Muscle layer of duodenum (tissue), 2 donors: ENCODE results near the gene TIGAR.

Experiments
- H3K27ac ChIP-seq: one replicate; pipeline ENCODE4 v1.7.0; 2013; ENCODE audit warnings: mild to moderate bottlenecking, low read length
- H3K27me3 ChIP-seq: one replicate; pipeline ENCODE4 v1.7.0; 2013; ENCODE audit warnings: low read depth, mild to moderate bottlenecking, control low read depth, low read length
- H3K36me3 ChIP-seq, 2 donors: one replicate each; pipeline ENCODE4 v1.7.0; 2013; ENCODE audit warnings: low read length in 2 of 2, control low read depth in 1 of 2, mild to moderate bottlenecking in 1 of 2; ENCODE audit not compliant: insufficient read depth in 2 of 2, control insufficient read depth in 1 of 2
- H3K4me1 ChIP-seq, 2 donors: one replicate each; pipeline ENCODE4 v1.7.0; 2013; ENCODE audit warnings: low read length in 2 of 2, mild to moderate bottlenecking in 2 of 2, control low read depth in 1 of 2, moderate library complexity in 1 of 2; ENCODE audit not compliant: insufficient read depth in 2 of 2, control insufficient read depth in 1 of 2
- H3K4me3 ChIP-seq, 2 donors: one replicate each; pipeline ENCODE4 v1.7.0; 2013; ENCODE audit warnings: low read length in 2 of 2, low read depth in 1 of 2, mild to moderate bottlenecking in 1 of 2
- H3K9me3 ChIP-seq, 2 donors: one replicate each; pipeline ENCODE4 v1.7.0; 2013; ENCODE audit warnings: low read length in 2 of 2, control low read depth in 1 of 2, mild to moderate bottlenecking in 1 of 2; ENCODE audit not compliant: control insufficient read depth in 1 of 2
- donor health status: healthy.

Gene TIGAR

GRCh38 chr12:4276524-4277204, 44.3 kb upstream of the TIGAR start:
- peaks cover 11 to 28% of the 10 kb centered on the region in 2 donors for H3K36me3 ChIP-seq
- no peaks in the 10 kb centered on the region for H3K27me3 ChIP-seq
- H3K4me3 ChIP-seq = peak overlapping the region; percentile 91 to 99
- H3K27ac ChIP-seq = peak overlapping the region; percentile 97
- H3K4me1 ChIP-seq = peaks cover 51 to 67% of the 10 kb centered on the region in 2 donors
- no peaks in the 10 kb centered on the region for H3K9me3 ChIP-seq

GRCh38 chr12:4277205-4277543, 43.8 kb upstream of the TIGAR start:
- H3K27me3 ChIP-seq = no peaks in the 10 kb centered on the region
- H3K27ac ChIP-seq = no peak overlapping the region
- H3K36me3 ChIP-seq = peaks cover 13 to 31% of the 10 kb centered on the region in 2 donors
- H3K4me1 ChIP-seq = peaks cover 51 to 70% of the 10 kb centered on the region in 2 donors
- no peaks in the 10 kb centered on the region for H3K9me3 ChIP-seq
- H3K4me3 ChIP-seq = peak overlapping the region in 1 of 2 donors; percentile 91

GRCh38 chr12:4277857-4278256, 43.2 kb upstream of the TIGAR start:
- Histone ChIP-seq H3K4me3 (no peak overlapping the region), H3K9me3 (no peaks in the 10 kb centered on the region), H3K4me1 (peaks cover 47 to 70% of the 10 kb centered on the region in 2 donors), H3K27ac (no peak overlapping the region), H3K27me3 (no peaks in the 10 kb centered on the region), H3K36me3 (peaks cover 20 to 37% of the 10 kb centered on the region in 2 donors)

- H3K4me3 ChIP-seq = no peak overlapping the region
- peaks cover 43 to 73% of the 10 kb centered on the region in 2 donors for H3K4me1 ChIP-seq
These were observed 42.5 kb upstream of the TIGAR start for GRCh38 chr12:4278329-4279197.

GRCh38 chr12:4279198-4279690, 41.8 kb upstream of the TIGAR start:
- peak overlapping the region; percentile 77 for H3K27ac ChIP-seq
- H3K36me3 ChIP-seq = peaks cover 34 to 42% of the 10 kb centered on the region in 2 donors
- peaks cover 43 to 78% of the 10 kb centered on the region in 2 donors for H3K4me1 ChIP-seq
- no peaks in the 10 kb centered on the region for H3K27me3 ChIP-seq
- no peak overlapping the region for H3K4me3 ChIP-seq
- H3K9me3 ChIP-seq = no peaks in the 10 kb centered on the region

More at GRCh38 chr12:4278329-4279197, 42.5 kb upstream of the TIGAR start:
- no peaks in the 10 kb centered on the region for H3K9me3 ChIP-seq
- peaks cover 27 to 37% of the 10 kb centered on the region in 2 donors for H3K36me3 ChIP-seq
- no peaks in the 10 kb centered on the region for H3K27me3 ChIP-seq
- H3K27ac ChIP-seq = peak overlapping the region; percentile 77

- H3K4me1 ChIP-seq = peaks cover 43 to 81% of the 10 kb centered on the region in 2 donors
- no peaks in the 10 kb centered on the region for H3K27me3 ChIP-seq
- H3K36me3 ChIP-seq = peaks cover 40 to 51% of the 10 kb centered on the region in 2 donors
These were observed 40.5 kb upstream of the TIGAR start for GRCh38 chr12:4280351-4281163.

GRCh38 chr12:4281173-4281654, 39.8 kb upstream of the TIGAR start:
- peaks cover 44 to 85% of the 10 kb centered on the region in 2 donors for H3K4me1 ChIP-seq
- H3K9me3 ChIP-seq = no peaks in the 10 kb centered on the region
- peak overlapping the region in 1 of 2 donors; percentile 22 for H3K4me3 ChIP-seq
- peaks cover 47 to 54% of the 10 kb centered on the region in 2 donors for H3K36me3 ChIP-seq
- no peaks in the 10 kb centered on the region for H3K27me3 ChIP-seq
- peak overlapping the region; percentile 77 for H3K27ac ChIP-seq

More at GRCh38 chr12:4280351-4281163, 40.5 kb upstream of the TIGAR start:
- no peaks in the 10 kb centered on the region for H3K9me3 ChIP-seq
- H3K27ac ChIP-seq = peak overlapping the region; percentile 77
- H3K4me3 ChIP-seq = peak overlapping the region; percentile 15 to 22

GRCh38 chr12:4282103-4282891, 38.7 kb upstream of the TIGAR start:
- H3K27ac ChIP-seq = no peak overlapping the region
- H3K9me3 ChIP-seq = no peaks in the 10 kb centered on the region
- no peak overlapping the region for H3K4me3 ChIP-seq
- no peaks in the 10 kb centered on the region for H3K27me3 ChIP-seq
- H3K36me3 ChIP-seq = peaks cover 52 to 59% of the 10 kb centered on the region in 2 donors
- peaks cover 50 to 86% of the 10 kb centered on the region in 2 donors for H3K4me1 ChIP-seq

GRCh38 chr12:4282892-4283511, 38.0 kb upstream of the TIGAR start:
- H3K9me3 ChIP-seq = no peaks in the 10 kb centered on the region
- H3K27ac ChIP-seq = peak overlapping the region; percentile 23
- H3K36me3 ChIP-seq = peaks cover 57 to 59% of the 10 kb centered on the region in 2 donors
- peaks cover 50 to 86% of the 10 kb centered on the region in 2 donors for H3K4me1 ChIP-seq
- H3K27me3 ChIP-seq = no peaks in the 10 kb centered on the region
- H3K4me3 ChIP-seq = no peak overlapping the region
